Measurements from ENCODE around the gene TRPC3. TPM values are rescaled to one million over a fixed set of nuclear protein-coding genes. Genes with fewer than 3 reads are reported as not detected.

The TRPC3 gene
- polyA plus RNA-seq, 3 donors: not detected

- H3K79me2 ChIP-seq (ENCODE audit: insufficient read depth, low read length): no peaks in the 10 kb centered on the region
- no peak overlapping the region for H3K9ac ChIP-seq (ENCODE audit: insufficient read depth, low read length, poor library complexity, severe bottlenecking)
- no peak overlapping the region for H3K27ac Mint-ChIP-seq
- no peak overlapping the region for H3K4me2 ChIP-seq (replicated peaks; ENCODE audit: extremely low read depth, low read length, poor library complexity, severe bottlenecking)
- H3K9me3 Mint-ChIP-seq: peaks cover 0 to 2% (median 0%) of the 10 kb centered on the region in 7 donors
- no peak overlapping the region for H3K27ac ChIP-seq (ENCODE audit: low read depth in 1 of 2, low read length in 2 of 2)
- peak overlapping the region; percentile 17 for H2AFZ ChIP-seq (ENCODE audit: insufficient read depth, low read depth, low read length, poor library complexity, severe bottlenecking)
- no peaks in the 10 kb centered on the region for H4K20me1 ChIP-seq (ENCODE audit: insufficient read depth, low read length)
- no peaks in the 10 kb centered on the region for H3K4me1 ChIP-seq (ENCODE audit: control insufficient read depth in 1 of 2, insufficient read depth in 2 of 2, low read length in 2 of 2)
- peaks cover 5% of the 10 kb centered on the region for H3K4me1 Mint-ChIP-seq
- no peak for TF ChIP-seq CTCF (IDR thresholded peaks at IDR 0.05)
- H3K4me3 Mint-ChIP-seq: peak overlapping the region in 1 of 2 donors; percentile 26
- intact Hi-C loops (cut with micrococcal nuclease): no loop called here
- H3K27me3 ChIP-seq (ENCODE audit: control insufficient read depth in 2 of 2, insufficient read depth in 2 of 2, low read length in 2 of 2): peaks cover 3% of the 10 kb centered on the region in 2 donors
- H3K4me3 ChIP-seq (replicated peaks in 1 of 3; ENCODE audit: low read depth in 2 of 3, low read length in 3 of 3): no peak overlapping the region
- H3K36me3 Mint-ChIP-seq: no peaks in the 10 kb centered on the region
- no peaks in the 10 kb centered on the region for H3K36me3 ChIP-seq (replicated peaks in 1 of 2; ENCODE audit: control insufficient read depth in 1 of 2, insufficient read depth in 2 of 2, low read length in 2 of 2)
- no peak for DNase-seq
- no peaks in the 10 kb centered on the region for H3K9me3 ChIP-seq (replicated peaks in 1 of 2; ENCODE audit: control insufficient read depth in 1 of 2, insufficient read depth in 1 of 2, low read length in 2 of 2)
- WGBS (ENCODE audit: insufficient coverage): 54% methylated on average over 4 of the region's 6 CpGs
- peaks cover 3 to 16% (median 9%) of the 10 kb centered on the region in 3 donors for H3K27me3 Mint-ChIP-seq (ENCODE audit: low read depth in 3 of 3)
Observed at GRCh38 chr4:121898150-121898549, 53.7 kb downstream of the TRPC3 start.

GRCh38 chr4:121888134-121888533 is 63.7 kb downstream of the TRPC3 start:
- no peak overlapping the region for H3K27ac ChIP-seq (ENCODE audit: low read depth in 1 of 2, low read length in 2 of 2)
- H3K4me3 Mint-ChIP-seq: no peak overlapping the region
- H3K9ac ChIP-seq (ENCODE audit: insufficient read depth, low read length, poor library complexity, severe bottlenecking): no peak overlapping the region
- H3K4me3 ChIP-seq (replicated peaks in 1 of 3; ENCODE audit: low read depth in 2 of 3, low read length in 3 of 3): no peak overlapping the region
- no peaks in the 10 kb centered on the region for H3K4me1 ChIP-seq (ENCODE audit: control insufficient read depth in 1 of 2, insufficient read depth in 2 of 2, low read length in 2 of 2)
- H4K20me1 ChIP-seq (ENCODE audit: insufficient read depth, low read length): no peaks in the 10 kb centered on the region
- TF ChIP-seq CTCF (IDR thresholded peaks at IDR 0.05): no peak
- DNase-seq: no peak
- H3K27me3 ChIP-seq (ENCODE audit: control insufficient read depth in 2 of 2, insufficient read depth in 2 of 2, low read length in 2 of 2): no peaks in the 10 kb centered on the region
- peaks cover 3 to 12% (median 12%) of the 10 kb centered on the region in 3 donors for H3K27me3 Mint-ChIP-seq (ENCODE audit: low read depth in 3 of 3)
- H2AFZ ChIP-seq (ENCODE audit: insufficient read depth, low read depth, low read length, poor library complexity, severe bottlenecking): no peak overlapping the region
- H3K36me3 Mint-ChIP-seq: no peaks in the 10 kb centered on the region
- WGBS (ENCODE audit: insufficient coverage): no CpG with 5 or more reads among the region's 1 CpG
- H3K27ac Mint-ChIP-seq: no peak overlapping the region
- H3K4me1 Mint-ChIP-seq: no peaks in the 10 kb centered on the region
- H3K9me3 Mint-ChIP-seq: peaks cover 0 to 2% (median 0%) of the 10 kb centered on the region in 7 donors
- no peak overlapping the region for H3K4me2 ChIP-seq (replicated peaks; ENCODE audit: extremely low read depth, low read length, poor library complexity, severe bottlenecking)
- intact Hi-C loops (cut with micrococcal nuclease): no loop called here
- no peaks in the 10 kb centered on the region for H3K79me2 ChIP-seq (ENCODE audit: insufficient read depth, low read length)
- H3K36me3 ChIP-seq (replicated peaks in 1 of 2; ENCODE audit: control insufficient read depth in 1 of 2, insufficient read depth in 2 of 2, low read length in 2 of 2): no peaks in the 10 kb centered on the region
- no peaks in the 10 kb centered on the region for H3K9me3 ChIP-seq (replicated peaks in 1 of 2; ENCODE audit: control insufficient read depth in 1 of 2, insufficient read depth in 1 of 2, low read length in 2 of 2)
